ENCODE results near the gene LDAH.
"Not testable (repeated sequence)": the region's sequence is repeated elsewhere in the genome, so short reads cannot be mapped to it uniquely, and the experiment has no call there.

LDAH gene

DNA sequence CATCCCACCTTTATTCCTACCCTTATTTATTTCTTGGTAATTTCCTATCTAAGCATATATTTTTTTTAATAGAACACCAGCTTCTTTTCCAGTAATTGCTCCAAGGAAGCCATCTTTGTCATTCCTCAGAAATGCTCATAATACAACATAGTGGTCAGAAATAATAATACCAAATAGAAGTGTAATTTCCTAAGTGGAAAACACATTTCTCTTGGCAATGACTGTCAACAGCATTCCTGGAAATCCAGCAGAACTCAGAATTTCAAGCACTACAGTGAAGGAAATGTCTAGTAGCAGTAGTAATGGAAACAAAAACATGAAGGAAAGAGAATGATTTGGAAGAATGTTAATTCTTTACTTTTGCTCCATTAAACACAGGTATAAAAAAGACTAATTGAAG is 99.4 kb downstream of the LDAH start:
- peak; percentile 27 for DNase-seq (ENCODE audit: low spot score)

DNA sequence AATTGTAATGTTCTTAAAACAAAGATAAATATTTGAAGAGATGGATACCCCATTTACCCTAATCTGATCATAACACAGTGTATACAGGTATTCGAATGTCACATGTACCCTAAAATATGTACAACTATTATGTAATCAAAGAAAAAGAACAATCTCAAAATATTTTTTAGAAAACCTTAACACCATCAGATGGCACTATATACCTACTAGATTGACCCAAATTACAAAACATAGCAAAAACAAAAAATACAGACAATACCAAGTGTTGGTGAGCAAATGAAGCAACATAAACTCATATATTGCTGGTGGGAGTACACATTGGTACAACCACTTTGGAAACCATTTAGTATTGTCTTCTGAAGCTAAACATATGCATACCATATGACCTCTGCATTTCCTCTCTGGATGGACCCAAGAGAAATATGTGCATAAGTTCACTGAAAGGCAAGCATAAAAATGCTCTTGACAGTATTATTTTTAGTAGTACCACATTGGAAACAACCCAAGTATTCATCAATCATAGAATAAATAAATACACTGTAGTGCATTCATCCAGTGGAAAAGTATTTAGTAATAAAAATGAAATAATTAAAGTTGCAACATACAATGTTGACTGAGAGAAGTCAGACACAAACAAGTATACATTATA is 100.2 kb downstream of the LDAH start:
- DNase-seq (ENCODE audit: low spot score): no peak

DNA sequence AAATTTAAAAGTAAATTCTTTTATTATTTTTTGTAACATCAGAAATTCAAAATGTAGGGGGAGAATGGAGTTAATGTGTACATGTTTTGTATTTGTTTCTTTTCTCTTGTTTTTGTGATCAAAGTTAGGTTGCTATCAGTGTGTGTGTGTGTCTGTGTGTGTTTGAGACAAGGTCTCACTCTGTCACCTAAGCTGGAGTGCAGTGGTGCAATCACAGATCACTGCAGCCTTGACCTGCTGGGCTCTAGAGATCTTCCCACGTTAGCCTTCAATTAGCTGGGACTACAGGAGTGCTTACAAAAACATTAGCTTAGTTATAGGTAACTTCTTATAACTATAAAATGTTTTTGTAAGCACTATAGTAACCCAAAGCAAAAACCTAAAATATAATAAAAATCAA is 105.3 kb downstream of the LDAH start:
- DNase-seq (ENCODE audit: low spot score): no peak

DNA sequence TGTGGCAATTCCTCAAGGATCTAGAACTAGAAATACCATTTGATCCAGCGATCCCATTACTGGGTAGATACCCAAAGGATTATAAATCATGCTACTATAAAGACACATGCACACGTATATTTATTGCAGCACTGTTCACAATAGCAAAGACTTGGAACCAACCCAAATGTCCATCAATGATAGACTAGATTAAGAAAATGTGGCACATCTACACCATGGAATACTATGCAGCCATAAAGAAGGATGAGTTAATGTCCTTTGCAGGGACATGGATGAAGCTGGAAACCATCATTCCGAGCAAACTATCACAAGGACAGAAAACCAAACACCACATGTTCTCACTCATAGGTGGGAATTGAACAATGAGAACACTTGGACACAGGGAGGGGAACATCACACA is 106.7 kb downstream of the LDAH start:
- DNase-seq (ENCODE audit: low spot score): not testable (repeated sequence)

DNA sequence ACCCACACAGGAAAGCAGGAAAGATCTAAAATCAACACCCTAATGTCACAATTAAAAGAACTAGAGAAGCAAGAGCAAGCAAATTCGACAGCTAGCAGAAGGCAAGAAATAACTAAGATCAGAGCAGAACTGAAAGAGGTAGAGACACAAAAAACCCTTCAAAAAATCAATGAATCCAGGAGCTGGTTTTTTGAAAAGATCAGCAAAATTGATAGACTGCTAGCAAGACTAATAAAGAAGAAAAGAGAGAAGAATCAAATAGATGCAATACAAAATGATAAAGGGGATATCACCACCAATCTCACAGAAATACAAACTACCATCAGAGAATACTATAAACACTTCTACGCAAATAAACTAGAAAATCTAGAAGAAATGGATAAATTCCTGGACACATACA is 108.5 kb downstream of the LDAH start:
- DNase-seq (ENCODE audit: low spot score): not testable (repeated sequence)

DNA sequence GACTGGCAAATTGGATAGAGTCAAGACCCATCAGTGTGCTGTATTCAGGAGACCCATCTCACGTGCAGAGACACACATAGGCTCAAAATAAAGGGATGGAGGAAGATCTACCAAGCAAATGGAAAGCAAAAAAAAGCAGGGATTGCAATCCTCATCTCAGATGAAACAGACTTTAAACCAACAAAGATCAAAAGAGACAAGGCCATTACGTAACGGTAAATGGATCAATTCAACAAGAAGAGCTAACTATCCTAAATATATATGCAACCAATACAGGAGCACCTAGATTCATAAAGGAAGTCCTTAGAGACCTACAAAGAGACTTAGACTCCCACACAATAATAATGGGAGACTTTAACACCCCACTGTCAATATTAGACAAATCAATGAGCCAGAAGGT is 109.3 kb downstream of the LDAH start:
- DNase-seq (ENCODE audit: low spot score): not testable (repeated sequence)

DNA sequence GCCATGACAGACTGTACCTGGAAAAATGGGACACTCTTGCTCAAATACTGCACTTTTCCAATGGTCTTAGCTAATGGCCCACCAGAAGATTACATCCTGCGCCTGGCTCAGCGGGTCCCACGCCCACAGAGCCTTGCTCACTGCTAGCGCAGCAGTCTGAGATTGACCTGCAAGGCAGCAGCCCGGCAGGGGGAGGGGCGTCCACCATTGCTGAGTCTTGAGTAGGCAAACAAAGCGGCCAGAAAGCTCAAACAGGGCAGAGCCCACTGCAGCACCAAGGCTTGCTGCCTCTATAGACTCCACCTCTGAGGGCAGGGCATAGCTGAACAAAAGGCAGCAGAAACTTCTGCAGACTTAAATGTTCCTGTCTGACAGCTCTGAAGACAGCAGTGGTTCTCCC is 111.3 kb downstream of the LDAH start:
- DNase-seq (ENCODE audit: low spot score): not testable (repeated sequence)

DNA sequence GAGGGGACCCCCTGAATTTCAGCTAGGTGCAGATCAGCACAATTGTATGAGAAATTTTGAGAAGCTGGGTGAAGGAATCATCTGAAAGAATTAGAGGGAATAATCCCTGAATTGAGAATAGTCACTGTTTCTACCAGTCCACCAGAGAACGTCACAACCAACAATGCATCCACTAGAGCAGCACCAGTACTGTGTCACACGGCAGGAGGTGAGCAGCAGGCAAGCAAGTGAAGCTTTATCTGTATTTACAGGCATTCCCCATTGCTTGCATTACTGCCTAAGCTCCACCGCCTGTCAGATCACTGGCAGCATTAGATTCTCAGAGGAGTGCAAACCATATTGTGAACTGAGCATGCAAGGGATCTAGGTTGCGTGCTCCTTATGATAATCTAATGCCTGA is 115.3 kb downstream of the LDAH start:
- DNase-seq (ENCODE audit: low spot score): no peak

DNA sequence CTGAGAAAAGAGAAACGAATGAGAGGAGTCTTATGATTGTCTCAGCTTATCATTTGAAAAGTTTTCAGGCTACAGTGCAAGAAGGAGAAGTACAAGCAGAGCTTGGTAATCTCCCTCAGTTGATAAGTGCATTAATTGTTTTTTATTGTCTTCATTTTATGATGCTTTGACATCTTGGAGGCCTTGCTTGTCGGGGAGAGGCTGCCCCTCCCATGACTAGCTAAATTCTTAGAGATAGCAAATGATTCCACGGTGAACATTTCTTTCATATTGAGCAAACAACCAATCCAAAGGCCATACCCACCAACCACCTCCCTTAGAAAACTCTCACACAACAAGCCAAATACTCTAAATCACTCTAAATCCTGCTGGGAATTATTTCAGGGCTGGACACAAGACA is 116.1 kb downstream of the LDAH start:
- DNase-seq (ENCODE audit: low spot score): no peak

DNA sequence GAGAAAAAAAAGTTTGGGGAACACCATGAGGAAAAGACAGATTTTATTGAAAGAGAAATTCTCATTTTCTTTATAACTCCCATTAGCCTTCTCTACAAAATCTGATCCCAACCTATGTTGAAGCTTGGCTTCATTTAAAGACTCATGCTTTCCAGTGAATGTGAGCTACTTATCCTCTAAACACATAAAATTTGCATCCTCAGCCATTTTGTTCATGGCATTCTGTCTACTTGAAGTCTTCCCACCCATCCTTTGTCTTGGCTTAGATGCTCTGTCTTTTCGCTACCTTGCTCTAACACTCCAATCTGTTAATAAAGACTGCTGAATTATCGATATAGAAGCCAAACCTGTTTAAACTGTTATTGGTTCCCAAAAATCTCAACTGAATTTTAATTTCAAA is 116.7 kb downstream of the LDAH start:
- no peak for DNase-seq (ENCODE audit: low spot score)

DNA sequence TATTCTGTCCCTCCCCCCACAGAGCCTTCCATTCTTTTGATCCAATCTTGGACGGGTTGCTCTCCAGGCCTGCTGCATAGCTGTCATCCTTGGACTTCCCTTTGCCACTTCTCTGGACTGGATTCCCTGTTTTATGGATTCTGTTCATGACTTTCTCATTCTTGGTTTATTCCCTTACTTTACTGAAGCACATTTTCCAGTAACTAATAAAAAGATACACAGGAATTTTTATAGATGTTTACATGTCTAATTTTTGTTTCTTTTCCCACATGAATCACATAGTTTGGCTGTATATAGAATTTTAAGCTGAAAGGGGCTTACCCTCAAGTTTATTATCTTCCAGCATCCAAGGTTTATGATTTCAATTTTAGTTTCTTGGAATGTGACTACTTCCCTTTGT is 118.0 kb downstream of the LDAH start:
- no peak for DNase-seq (ENCODE audit: low spot score)

DNA sequence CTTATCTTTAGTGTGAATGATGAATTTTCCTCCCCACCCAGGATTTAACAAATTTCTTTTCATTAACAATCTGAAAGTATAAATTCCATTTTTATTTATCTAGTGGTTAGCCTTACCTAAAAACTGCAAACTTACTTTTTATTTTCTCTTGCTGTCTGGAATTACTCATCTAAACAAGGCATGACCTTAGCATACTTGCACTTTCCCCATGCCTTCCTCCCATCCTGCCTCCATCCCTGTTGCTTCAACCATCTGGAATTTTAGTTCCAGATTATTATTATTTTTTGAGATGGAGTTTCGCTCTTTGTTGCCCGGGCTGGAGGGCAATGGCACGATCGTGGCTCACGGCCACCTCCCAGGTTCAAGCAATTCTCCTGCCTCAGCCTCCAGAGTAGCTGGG is 120.3 kb downstream of the LDAH start:
- no peak for DNase-seq (ENCODE audit: low spot score)

DNA sequence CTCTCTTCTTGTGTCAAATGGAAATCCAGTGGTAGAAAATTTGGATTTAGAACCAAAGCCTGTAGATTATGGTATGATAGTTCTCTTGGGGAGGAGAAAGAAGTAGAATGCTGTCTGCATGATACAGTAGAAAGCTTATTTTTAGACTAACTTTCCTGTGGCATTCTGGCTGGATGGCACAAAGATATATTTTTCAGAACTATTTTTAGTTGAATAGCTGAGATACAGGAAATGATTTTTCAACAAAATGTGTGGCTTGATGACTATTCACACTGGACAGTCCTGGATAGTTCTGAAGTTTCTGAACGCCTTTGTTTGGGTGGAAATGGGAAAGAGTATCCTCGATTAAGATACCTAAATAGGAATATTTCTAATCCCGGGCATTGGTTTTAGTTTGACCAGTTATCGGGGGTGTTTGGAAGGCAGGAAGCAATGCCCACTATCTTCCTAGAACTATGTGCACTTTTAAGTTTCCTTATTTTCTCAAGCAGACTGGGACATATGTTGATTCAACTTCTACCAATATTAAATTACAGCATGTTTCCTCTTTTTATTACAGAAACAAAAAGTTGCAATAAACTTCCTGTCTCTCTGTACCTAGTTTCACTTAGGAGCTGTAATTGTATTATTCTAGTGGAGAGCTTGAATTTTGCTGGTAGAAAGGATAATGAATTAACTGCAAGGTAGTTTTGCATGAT is 123.8 kb downstream of the LDAH start:
- DNase-seq (ENCODE audit: low spot score): no peak

DNA sequence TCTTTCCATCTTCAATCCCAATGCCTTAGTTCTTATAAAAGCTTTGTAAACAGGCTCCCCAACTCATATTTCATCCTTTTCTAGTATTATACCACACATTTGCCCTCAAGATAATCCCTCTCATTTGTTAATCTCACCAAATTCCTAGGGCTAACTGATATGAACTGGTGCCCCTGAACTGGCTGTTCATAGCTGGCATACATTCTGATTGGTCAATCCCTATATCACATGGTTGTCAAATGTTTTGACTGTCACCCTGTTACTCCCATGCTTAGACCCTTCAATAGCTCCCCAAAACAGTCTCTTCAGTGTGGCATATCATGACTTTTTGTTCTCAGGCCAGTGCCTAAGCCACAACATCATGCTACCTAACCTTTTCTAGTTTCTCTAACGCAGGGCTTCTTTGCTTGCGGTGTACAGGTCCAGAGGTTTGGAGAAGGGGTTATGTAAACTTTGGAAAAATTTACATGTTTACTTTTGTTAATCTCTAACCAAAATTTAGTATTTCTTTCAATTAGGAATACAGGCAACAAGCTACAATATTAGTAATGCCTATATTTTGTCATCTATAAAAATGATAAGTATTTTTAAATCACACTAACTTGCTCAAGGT is 125.5 kb downstream of the LDAH start:
- DNase-seq (ENCODE audit: low spot score): no peak

DNA sequence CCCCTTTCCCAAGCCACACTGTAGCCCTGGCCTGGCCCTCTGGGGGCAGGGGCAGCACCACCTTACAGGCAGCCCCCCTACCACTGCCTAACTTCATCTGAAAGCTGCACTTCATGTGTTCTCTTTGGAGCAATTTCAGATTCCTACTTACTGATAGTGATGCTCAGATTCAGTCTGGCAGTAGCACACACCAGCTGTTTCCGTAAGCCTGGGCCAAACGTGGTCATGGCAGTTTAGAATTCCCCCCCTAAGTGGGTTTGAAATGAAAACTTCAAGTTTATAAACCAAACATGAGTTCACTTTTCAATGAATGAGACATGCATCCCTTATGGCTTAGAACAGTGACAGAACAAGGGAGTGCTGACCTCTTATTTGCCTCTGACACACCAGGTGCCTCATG is 126.5 kb downstream of the LDAH start:
- DNase-seq (ENCODE audit: low spot score): no peak

DNA sequence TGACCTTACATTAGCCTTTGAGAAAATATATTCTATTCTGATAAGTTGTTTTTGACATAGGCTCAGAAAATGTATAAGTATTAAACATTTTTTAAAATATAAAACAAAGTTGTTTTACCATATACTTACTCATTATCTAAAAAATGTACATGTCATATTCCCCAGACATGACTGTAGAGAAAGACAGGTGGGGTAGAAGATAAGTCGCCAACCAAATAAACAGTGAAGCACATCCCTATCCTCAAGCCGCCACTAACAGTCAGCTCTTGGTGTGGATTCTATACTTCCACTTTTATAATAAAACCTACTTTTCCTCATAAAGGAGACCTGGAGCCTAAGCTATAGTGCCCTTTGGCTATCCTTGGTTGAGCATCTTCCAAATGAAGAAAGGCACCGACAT is 129.6 kb downstream of the LDAH start:
- no peak for DNase-seq (ENCODE audit: low spot score)

DNA sequence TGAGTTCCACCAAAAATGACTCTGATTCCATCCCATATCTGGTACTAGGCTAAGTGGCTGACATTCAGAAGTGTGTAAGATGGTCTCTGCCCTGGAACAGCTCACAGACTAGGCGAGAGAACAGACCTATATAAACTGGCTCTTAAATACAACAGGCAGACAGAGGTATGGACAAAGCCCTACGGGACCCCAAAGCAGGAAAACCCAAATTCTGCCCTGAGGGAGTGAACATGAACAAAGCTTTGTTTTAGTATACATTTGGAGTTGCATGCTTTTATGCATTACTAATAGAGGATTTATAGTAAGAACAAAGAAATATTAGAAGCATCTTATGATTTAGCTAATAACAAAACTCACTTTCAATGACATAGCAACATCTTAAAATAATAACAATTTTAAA is 130.8 kb downstream of the LDAH start:
- no peak for DNase-seq (ENCODE audit: low spot score)

DNA sequence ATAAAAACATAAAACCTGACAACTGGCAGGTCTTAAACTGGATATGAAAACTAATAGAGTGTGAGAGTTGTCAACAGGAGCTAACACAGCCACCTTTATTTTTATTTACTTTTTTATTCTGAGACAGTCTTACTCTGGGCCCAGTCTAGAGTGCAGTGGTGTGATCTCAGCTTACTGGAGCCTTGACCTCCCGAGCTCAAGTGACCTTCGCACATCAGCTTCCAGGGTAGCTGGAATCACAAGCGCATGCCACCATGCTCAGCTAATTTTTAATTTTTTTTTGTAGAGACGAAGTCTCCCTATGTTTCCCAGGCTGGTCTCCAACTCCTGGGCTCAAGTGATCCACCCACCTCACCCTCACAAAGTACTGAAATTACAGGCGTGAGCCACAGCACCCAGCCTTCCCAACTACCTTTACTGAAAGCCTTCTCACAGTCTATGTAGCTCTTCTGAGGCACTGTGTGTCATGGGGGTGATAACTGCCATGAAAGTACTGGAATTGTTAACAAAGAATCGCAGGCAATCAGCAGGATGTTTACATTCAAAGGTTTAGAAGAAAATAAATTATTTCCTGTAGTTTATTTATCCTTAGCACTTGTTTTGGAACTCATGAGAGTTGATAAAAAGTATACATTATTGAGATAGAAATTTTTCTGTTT is 131.7 kb downstream of the LDAH start:
- no peak for DNase-seq (ENCODE audit: low spot score)

DNA sequence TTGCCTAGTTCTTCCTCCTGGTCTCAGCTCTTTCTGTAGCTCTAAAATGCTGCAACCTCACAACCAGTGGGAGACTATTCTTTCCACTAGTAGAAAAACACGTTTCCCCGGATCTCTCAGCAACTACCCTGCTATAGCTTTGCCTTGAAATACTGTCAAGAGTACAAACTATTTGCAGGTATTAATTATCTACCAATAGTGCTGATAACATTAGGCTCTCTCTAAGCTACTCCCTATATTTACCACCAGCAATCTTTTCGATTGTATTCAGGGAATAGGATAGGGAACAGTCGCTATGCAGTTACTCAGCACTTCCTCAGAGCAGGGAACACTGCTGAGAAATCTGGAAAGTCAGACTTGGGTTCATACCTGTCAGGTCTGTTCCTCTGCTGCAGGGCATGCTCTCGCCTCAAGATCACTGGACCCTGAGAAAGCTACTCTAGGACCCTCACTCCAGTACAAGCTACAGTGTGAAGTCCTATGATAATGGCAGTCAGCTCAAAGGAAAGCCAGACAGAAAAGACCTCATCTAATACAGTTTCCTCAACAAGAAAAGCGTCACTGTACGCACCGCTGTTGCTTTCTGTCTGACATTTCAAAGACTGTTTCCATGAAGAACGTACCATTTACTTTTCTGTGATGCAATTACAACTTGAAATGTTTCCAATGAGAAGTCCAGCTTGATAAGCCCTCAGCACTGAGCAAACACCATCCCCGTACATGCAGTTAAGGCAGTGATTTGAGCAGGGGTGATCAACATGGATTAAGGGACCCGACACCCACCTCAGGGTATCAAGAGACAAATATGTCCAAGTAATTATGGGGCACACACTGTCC is 133.3 kb downstream of the LDAH start:
- DNase-seq (ENCODE audit: low spot score): no peak

DNA sequence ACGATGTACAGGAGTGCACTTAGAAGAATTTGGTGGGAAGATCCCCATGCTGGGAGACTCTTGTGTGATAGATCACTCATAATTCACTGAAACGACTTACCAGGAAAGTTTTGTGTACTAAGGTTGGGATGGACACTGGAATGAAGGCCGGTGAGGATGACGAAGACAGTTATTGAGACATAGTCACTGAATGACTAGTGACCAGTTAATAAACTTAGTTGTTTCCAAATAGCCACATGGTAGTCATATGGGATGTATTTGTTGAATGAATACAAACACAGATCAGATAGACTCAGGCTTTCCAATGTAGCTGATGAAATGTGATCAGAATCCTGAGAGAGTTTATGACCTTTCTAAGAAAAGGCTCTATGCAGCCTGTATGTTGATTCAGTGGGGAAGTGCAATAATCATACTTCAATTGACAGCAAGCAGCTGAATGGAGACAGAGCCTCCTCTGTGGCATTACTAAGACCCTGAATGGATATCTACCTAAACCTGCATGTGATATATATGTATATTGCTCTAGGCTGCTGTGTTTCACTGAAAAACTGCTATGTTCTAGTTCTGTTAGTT is 135.6 kb downstream of the LDAH start:
- DNase-seq (ENCODE audit: low spot score): no peak

DNA sequence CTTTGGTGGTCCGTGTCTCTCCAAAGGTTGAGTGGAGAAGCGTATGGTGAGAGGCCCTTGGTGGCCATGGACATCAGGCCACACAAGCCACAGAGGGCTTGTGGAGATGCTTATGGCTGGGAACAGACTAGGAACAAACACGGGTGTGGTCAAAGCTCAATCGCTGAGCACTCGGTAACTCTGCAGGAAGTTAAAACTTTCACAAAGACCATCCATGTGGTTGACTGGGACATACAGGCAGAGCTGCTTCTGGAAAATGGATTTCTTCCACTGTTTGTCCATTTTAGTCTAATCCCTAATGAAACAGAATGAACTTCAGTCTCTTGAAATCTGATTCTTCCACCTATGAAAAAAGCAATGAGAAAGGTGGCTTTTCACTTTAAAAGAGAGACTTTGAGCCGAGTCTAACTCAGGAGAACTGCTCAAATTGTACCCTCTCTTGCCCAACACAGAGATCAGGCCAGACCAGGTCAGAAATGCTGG is 138.3 kb downstream of the LDAH start:
- DNase-seq (ENCODE audit: low spot score): no peak

All from AG08395 (cell line).